HG03060 (cell line): ENCODE measurements around the gene ZNF45.
"Not testable (repeated sequence)": the region's sequence is repeated elsewhere in the genome, so short reads cannot be mapped to it uniquely, and the experiment has no call there.

Experiments used
- ATAC-seq: cut with Tn5 transposase; IDR thresholded peaks from one replicate; pipeline ENCODE4 v1.9.1; 2021; ENCODE audit warnings: low read depth, moderate number of reproducible peaks; ENCODE audit not compliant: unreplicated experiment

The ZNF45 gene

DNA sequence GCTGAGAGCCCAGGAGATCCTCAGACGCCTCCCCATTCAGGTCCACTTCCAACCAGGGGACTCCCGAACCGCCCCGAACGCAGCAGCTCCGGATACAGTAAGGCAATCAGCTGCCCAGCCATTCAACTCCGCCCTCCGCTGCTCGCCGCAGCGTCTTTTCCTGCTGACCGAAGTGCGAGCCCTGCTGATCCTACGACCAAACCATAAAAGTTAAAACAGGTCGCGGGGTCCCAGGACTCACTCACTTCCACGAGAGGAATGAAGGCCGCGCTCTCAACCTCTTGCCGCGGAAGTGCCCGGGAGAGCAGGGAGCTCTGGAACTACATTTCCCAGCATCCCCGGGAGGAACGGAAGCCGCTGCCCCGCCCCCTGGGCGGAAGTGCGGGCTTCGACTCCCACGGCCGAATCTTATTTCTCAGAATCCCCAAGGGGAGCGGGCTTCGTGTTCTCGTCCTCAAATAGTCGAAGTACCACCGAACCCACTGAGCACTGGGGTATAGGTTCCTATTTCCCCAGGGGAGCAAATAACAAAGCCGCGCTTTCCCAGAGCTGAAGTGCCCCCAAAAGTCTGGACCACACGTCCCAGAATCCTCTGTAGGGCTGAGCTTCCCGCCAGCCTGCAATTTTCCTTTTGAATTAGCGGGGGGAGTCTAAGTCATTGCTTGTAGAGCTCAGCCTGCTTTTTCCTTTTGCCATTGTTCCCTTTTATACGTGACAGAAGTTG, at the start of gene ZNF45:
TSS of gene ZNF45 (minus strand) at position 298 of the 724 bp plus-strand sequence. CDS start 13,097 bp downstream, outside the sequence.
- no peak for ATAC-seq

DNA sequence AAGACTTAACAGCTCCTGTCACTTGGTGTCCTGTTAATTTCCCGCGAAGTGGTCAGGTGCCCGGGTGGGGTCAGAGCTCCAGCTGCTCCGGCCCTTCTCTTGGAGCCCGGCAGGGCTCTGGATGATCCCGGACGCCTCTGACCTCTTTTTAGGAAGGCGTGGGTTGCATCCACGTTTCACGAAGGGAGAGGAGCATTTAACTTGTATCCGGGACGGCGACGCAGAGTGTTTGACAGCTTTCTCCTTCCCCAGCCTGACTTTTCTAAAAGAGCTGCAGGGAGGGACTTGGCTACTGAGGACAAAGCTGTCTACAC, 49.6 kb upstream of the ZNF45 start:
- ATAC-seq, result no peak

DNA sequence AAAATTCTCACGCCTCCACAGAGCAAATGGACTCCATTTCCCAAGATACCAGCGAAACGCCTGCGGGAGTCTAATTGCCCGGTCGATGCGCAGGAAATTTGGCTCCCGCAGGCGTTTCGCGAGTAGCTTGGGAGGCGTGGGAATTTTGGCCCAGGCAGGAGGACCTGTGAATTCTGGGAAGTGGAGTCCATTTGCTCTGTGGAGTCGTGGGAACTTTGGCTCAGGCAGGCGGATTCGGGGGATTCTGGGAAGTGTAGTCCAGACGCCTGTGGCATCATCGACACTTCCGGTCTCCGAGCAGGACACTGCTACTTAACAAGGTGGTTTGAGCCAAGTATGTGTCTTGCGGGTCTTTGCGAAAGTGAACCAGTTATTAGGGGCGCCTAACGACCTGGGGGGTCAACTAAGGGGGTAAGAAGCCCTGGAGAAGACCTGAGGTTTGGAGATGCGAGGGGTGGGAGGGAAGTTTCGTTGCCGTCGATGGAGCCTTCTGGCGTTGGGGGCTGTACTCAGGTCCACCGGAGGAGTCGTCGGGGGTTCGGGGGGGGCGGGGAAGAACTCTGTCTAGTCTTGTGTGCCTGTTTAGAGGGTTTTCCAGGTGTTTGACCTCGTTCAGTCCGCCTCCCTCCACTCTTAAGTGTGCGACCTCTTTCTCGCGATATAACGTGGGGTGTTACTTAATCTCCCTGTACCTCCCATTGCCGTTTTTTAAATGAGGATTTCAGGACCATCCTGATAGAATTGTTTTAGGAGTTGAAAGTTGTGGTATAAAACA, 49.0 kb upstream of the ZNF45 start, which contains the start of gene ZNF155:
TSS of gene ZNF155 (plus strand) at position 277 of the 775 bp plus-strand sequence. CDS start 4,356 bp downstream, outside the sequence.
- ATAC-seq, result no peak

DNA sequence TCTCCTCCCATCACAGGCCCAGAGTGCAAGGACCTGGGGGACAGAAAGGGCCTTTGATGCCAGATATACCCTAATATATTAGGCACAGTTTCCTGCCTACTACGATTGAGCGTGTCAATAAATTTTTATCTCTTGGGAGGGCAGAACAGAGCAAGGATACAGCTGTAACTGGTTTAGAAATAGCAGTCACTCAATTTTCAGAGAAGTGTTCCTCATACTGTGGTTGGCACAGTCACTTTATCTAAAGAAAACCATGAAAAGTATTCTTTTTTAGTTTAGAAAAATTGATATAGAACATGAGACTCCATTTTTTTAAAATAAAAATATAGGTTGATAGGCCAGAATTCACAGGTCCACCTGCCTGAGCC, 48.4 kb upstream of the ZNF45 start:
- ATAC-seq, result no peak

DNA sequence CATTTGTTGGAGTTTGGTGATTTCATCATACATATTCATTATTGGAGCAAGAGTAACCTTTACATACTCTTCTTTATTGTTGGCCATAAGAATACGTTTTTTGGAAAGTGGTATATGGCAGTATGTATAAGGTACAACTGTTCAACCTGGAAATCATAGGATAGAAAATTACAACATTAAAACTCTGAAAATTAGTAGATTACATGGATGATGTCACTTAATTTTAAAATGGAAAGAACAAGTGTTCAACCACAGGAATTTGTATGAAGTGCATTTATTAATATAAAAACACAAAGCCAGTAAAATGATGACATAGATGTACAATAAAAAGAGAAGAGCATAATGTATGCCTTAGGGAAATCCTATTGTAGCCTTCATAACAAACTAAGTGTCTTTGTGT, 41.6 kb upstream of the ZNF45 start:
- no peak for ATAC-seq

DNA sequence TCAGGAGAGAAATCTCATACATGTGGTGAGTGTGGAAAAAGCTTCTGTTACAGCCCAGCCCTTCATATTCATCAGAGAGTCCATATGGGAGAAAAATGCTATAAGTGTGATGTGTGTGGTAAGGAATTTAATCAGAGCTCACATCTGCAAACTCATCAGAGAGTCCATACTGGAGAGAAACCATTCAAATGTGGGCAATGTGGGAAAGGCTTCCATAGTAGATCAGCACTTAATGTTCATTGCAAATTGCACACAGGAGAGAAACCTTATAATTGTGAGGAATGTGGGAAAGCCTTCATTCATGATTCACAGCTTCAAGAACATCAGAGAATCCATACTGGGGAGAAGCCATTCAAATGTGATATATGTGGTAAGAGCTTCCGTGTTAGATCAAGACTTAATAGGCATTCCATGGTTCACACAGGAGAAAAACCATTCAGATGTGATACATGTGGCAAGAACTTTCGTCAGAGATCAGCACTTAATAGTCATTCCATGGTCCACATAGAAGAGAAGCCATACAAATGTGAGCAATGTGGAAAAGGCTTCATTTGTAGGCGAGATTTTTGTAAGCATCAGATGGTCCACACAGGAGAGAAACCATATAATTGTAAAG, 31.1 kb upstream of the ZNF45 start:
- no peak for ATAC-seq

DNA sequence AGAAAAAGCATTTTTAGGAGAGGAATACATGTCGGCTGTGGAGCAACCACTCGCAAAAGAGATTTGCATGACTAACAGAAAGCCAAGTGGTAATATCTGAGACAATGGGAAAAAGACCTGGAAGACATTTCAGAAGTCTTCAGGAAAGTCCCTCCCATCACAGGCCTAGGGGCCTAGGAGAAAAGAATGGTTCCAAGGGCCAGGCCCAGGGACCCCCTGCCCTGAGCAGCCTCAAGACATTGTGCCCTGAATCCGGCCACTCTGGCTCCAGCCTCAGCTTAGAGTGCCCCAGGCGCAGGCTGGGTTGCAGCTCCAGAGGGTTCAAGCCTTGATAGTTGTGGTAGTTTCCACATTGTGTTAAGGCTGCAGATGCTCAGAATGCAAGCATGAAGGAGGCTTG, 25.3 kb upstream of the ZNF45 start:
- no peak for ATAC-seq

DNA sequence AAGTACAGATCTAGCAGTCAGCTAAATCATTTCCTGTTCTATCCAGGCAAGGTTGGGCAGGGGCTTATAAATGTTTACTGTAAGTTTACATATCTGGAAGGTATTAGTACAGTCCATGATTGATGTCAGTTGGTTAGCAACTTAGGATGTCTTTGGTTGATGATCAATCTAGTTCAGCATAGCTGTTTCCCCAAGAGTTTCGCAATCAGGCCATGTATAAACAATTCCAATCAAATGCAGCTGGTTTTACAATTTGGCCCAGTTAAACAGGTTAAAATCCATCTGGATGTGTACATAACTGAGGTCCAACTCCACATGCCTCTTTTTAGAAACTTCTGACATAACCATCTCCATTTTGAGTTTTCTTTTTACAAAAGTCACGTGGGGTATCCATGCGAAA, 22.8 kb upstream of the ZNF45 start:
- ATAC-seq, result no peak

DNA sequence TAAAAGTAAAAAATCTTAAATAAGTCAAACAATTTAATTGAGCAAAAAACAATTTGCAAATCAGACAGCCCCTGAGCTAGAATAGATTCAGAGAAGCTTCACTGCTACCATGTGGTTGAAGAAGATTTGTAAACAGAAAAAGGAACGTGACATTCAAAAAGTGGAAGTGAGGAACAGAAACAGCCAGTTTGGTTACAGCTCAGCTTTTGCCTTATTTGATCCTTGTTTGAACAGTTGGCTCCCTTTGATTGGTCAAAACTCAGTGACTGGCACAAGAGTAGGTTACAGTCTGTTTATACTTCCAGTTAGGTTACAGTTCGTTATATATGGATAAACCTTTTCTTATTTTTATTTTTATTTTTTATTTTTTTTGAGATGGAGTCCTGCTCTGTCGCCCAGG, 21.7 kb upstream of the ZNF45 start:
- no peak for ATAC-seq

DNA sequence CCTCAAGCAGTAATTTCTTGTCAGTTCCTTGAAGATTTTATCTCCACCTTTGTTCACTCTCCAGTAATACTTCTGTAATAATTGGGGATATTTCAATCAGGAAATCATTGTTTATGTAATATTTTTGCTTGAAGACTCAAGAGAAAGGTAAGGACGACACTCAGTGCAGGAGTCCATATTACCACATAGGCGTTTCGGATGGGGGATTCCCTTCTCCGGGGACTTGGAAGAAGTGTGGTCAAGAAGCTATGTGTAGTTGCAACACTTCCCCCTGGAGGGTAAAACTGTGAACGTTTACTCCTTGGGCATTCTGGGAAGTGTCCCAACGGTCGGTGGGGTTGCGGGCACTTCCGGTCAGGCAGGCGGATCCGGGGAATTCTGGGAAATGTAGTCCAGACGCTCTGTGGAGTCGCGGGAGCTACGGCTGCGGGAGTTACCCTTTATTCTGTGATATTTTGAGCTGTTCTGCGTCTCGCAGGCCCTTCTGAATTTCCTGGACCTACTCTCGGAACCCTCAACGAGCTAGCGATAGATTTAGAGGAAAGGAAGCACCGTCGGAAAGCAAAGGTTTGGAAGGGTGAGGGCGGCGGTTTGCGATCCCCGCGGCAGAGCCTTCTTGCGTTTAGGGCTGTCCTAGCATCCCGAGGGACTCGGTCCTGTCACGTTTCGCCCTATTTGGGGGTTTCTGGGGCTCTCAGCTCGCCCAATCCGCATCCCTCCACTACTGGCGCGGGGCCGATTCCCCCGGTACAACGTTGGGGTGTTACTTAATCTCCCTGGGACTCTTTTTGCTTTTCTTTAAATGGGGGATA, 16.0 kb upstream of the ZNF45 start, which contains the start of gene ZNF221:
TSS of gene ZNF221 (plus strand) at position 395 of the 812 bp plus-strand sequence. CDS start 11,499 bp downstream, outside the sequence.
- ATAC-seq, result peak; percentile 75

DNA sequence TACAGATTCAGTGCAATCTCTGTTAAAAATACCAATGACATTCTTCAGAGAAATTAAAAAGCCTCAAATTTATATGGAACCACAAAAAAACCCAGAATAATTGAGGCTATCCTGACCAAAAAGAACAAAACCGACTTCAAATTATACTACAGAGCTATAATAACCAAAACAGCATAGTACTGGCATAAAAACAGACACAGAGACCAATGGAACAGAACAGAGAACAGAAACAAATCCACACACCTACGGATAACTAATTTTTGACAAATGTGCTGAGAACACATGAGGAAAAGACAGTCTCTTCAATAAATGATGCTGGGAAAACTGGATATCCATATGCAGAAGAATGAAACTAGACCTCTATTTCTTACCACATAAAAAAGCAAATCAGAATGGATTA, 14.7 kb upstream of the ZNF45 start:
- not testable (repeated sequence) for ATAC-seq

DNA sequence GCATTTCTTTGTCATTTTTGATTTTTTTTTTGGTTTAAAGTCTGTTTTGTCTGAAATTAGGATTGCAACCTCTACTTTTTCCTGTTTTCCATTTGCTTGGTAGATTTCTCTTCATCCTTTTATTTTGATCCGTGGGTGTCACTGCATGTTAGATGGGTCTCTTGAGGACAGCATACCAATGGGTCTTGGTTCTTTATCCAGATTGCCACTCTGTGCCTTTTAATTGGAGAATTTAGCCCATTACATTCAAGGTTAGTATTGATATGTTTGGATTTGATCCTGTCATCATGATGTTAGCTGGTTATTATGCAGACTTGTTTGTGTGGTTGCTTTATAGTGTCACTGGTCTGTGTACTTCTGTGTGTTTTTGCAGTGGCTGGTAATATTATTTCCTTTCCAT, 12.3 kb upstream of the ZNF45 start:
- not testable (repeated sequence) for ATAC-seq

DNA sequence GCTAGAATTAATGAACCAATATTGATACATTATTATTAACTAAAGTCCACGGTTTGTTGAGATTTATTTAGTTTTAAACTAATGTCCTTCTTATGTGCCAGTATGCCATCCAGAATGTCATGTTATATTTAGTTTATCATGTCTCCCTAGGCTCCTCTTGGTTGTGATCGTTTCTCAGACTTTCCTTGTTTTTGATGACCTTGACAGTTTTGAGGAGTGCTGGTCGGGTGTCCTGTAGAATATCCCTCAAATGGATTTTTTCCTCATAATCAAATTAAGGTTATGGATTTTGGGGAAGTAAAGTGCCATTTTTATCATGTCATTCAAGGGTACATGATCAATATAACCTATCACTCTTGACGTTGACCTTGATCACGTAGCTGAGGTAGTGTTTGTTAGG, 6.1 kb upstream of the ZNF45 start:
- no peak for ATAC-seq

DNA sequence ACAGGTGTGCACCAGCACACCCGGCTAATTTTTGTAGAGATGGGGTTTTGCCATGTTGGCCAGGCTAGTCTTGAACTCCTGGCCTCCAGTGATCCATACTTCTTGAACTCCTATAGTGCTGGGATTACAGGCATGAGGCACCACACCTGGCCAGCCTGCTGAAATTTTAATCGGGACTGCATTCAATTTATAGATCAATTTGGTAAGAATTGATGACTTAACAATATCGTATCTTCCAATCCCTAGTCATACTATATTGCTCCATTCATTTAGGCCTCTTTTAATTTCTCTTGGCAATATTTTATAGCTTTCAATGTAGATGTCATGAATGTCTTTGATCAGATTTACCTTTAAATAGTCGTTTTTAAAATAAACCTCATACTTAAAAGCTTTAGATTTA, 5.6 kb upstream of the ZNF45 start:
- no peak for ATAC-seq

DNA sequence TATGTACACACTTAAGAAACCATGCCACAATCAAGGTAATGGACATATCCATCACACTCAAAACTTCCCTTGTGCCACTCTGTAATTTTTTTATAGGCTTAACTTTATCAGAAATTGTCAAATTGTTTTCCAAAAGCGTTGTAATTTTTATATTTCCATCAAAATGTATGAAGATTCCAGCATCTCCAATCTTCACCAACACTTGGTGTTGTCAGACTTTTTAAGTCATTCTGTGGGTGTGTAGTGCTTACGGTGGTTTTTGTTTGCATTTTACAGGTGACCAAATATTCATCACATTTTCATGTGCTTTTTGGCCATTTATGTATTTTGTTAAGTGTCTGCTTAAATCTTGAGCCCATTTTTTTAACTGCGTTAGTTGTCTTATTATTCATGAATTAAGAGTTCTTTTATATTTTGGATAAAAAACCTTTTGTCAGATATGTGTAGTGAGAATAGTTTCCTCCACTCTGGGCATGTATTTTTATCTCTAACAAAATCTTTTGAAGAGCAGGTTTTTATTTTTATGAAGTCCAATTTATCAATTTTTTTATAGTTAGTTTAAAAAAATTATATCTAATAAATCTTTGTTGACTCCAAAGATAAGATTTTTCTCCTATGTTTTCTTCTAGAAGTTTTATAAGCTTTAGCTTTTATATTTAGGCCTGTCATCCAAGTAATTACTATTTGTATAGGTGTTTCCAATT, 4.6 kb upstream of the ZNF45 start:
- no peak for ATAC-seq

DNA sequence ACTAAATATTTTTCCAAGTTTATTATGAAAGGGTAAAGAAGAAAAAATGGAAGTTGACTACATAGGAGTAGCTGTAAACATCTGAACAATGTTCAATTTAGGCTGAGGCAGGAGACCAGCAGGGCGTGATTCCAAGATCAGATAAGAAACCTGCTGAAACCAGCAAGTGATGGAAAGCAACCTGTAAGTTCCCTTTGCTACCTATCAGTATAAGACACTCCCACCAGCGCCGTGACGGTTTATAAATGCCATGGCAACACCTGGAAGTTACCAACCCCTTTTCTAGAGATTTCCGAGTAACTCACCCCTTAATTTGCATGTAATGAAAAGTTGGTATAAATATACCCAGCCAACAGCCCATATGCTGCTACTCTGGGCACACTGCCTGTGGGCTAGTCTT, 1.1 kb upstream of the ZNF45 start:
- ATAC-seq, result no peak

DNA sequence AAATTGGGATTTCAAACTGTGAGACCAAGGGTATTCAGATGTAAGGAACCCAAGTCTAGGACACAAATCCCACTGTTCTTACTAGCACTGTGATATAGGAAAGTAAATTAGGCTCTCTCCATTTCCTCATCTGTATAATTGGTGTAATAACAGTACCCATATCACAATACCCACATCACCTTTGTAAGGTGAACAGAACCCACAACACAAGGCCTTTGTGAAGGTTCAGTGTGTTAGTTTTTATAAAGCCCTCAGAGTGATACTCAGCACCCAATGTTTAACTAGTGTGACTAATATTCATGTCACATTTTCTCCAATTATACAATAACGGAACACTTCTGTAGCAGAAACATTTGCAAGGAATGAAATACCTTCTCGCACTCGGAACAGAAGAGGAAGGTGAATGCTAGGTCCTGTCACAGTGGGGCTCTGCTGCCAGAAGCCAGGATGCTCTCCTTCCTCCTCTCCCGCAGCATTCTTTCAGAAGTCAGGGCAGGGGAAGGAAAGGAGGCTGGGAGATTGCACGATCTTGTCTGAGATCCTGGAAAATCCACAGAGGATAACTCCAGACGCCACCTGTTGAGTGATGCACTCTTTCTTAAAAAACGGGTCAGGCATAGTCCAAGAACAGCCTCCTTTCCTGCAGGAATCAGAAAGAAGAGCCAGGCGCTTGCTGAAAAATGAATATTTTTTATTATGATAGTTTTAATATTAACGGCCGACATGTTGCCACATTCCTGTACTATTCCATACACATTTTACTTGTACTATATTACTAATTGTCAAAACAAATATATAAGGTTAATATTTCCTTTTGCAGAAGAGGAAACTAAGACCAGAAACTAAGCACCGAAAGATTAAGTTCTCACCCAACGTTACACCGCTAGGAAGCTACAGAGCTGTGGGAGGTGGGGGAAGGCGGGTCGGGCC, 762 bp downstream of the ZNF45 start:
- ATAC-seq, result no peak

DNA sequence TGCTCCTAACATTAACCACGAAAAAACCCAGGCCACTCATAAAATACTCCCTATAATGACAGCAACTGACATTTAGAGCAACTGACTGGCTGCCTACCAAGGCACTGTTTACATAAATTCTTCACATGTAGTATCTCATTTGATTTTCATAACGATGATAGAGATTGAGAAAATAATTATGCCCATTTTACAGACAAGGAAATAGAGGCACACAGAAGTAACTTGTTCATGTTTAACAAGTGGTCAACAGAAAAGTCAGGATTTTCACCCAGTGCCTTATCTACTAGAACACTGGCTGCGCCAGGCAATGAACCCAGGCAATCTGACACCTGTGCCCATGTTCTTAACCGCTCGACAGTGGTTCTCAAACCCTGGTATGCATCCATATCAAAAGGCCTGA, 6.3 kb downstream of the ZNF45 start:
- no peak for ATAC-seq

DNA sequence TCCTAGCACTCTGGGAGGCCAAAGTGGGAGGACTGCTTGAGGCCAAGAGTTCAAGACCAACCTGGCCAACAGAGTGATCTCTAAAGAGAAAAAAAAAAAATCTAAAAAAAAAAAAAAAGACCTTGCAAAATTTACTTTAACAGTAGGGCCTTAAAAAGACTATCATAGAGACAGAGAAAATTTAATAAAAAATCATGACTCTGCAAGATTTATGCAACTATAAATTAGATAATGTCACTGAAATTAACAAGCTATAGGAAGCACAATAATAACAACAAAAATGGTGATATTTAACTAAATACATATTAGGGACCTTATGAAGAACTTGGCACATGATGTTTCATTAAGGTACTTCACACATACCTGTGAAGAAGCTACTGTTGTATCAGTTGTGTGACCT, 11.2 kb downstream of the ZNF45 start:
- ATAC-seq, result no peak
